GM12878 (cell line): ENCODE measurements around the gene SOAT2. TPM values are rescaled to one million over a fixed set of nuclear protein-coding genes. Genes with fewer than 3 reads are reported as not detected.

ENCODE experiments used
- ATAC-seq: fragments of 200-7000 bp; cut with Tn5 transposase; 3 replicates; pipeline ENCODE4 v1.9.1; 2020; ENCODE audit warnings: mild to moderate bottlenecking, moderate library complexity
- BruUV-seq: library from RNA; stranded (reverse); fragments of 400-500 nt; replicated peaks from 2 replicates; lab custom pipeline; 2021; lab: Mats Ljungman, UMichigan
- CTCF ChIA-PET: fragments of 300-600 bp; sonication (Branson Sonifier 250); formaldehyde crosslinking; extraction: SDS; loops from one replicate; lab custom pipeline; 2021; ENCODE audit warnings: inconsistent platforms; lab: Yijun Ruan, JAX
- POLR2A ChIA-PET: fragments of 350-600 bp; formaldehyde crosslinking; extraction: SDS; loops from one replicate; lab custom pipeline; 2021; ENCODE audit warnings: inconsistent platforms; lab: Charles Lee
- RAD21 ChIA-PET: fragments of 300-600 bp; sonication (Branson Sonifier 250); formaldehyde crosslinking; loops from one replicate; lab custom pipeline; 2023; ENCODE audit warnings: antibody characterized with exemption; ENCODE audit not compliant: unreplicated experiment; lab: Charles Lee
- SMC1A ChIA-PET: fragments of 300-600 bp; sonication (Branson Sonifier 250); formaldehyde crosslinking; loops from one replicate; lab custom pipeline; 2023; ENCODE audit not compliant: unreplicated experiment, uncharacterized antibody; lab: Charles Lee
- DNase-seq: peaks from one replicate; pipeline ENCODE4 v3.0.0-alpha.2; 2011; ENCODE audit warnings: low read depth, low spot score
- FAIRE-seq: peaks from 3 replicates; lab custom pipeline; 2011; peaks lifted over from hg19 to GRCh38; lab: Jason Lieb, UNC
- H2AFZ ChIP-seq: 2 replicates; pipeline ENCODE4 v1.6.0; 2011; ENCODE audit warnings: low read depth, low read length, control low read depth; ENCODE audit not compliant: control insufficient read depth
- H3K27ac ChIP-seq: 2 replicates; pipeline ENCODE4 v1.5.1; 2011; ENCODE audit warnings: control low read depth; ENCODE audit not compliant: control insufficient read depth, insufficient read depth
- H3K27me3 ChIP-seq, 2 experiments: replicated peaks in 1 of 2; 2 replicates each; pipeline versions ENCODE4 v1.6.0 to v1.6.1; 2011; ENCODE audit warnings: low read length in 1 of 2; ENCODE audit not compliant: control insufficient read depth in 2 of 2, insufficient read depth in 2 of 2
- H3K36me3 ChIP-seq, 2 experiments: 2 replicates each; pipeline ENCODE4 v1.5.1; 2011; ENCODE audit warnings: low read length in 1 of 2; ENCODE audit not compliant: control insufficient read depth in 2 of 2, insufficient read depth in 2 of 2
- H3K4me1 ChIP-seq: 2 replicates; pipeline ENCODE4 v1.6.1; 2011; ENCODE audit warnings: mild to moderate bottlenecking, low read length, moderate library complexity, mixed read lengths; ENCODE audit not compliant: control insufficient read depth, insufficient read depth
- H3K4me2 ChIP-seq: 2 replicates; pipeline ENCODE4 v1.6.0; 2011; ENCODE audit warnings: control low read depth; ENCODE audit not compliant: control insufficient read depth, insufficient read depth
- H3K4me3 ChIP-seq: fragments of 200-600 bp; sonication (generic); 2 replicates; pipeline ENCODE4 v1.5.1; 2016
- H3K79me2 ChIP-seq: 2 replicates; pipeline ENCODE4 v1.6.0; 2011; ENCODE audit warnings: low read length; ENCODE audit not compliant: control insufficient read depth, insufficient read depth
- H3K9ac ChIP-seq: 2 replicates; pipeline ENCODE4 v1.8.0; 2011; ENCODE audit warnings: low read length, control low read depth, mixed read lengths; ENCODE audit not compliant: control insufficient read depth, insufficient read depth
- H3K9me3 ChIP-seq: replicated peaks from 3 replicates; pipeline ENCODE4 v1.5.1; 2011; ENCODE audit warnings: mild to moderate bottlenecking, low read length; ENCODE audit not compliant: control insufficient read depth, insufficient read depth
- H4K20me1 ChIP-seq: 2 replicates; pipeline ENCODE4 v1.6.0; 2011; ENCODE audit not compliant: control insufficient read depth, insufficient read depth
- BACH1 ChIP-seq: fragments of 450-650 bp; IDR thresholded peaks from 2 replicates; pipeline ENCODE4 v1.6.1; 2017; ENCODE audit warnings: mild to moderate bottlenecking, borderline replicate concordance
- CBX3 ChIP-seq: fragments of 200-600 bp; sonication (generic); IDR thresholded peaks from 2 replicates; pipeline ENCODE4 v1.6.1; 2016; ENCODE audit warnings: low read depth, borderline replicate concordance
- DPF2 ChIP-seq: fragments of 450-650 bp; IDR thresholded peaks from 2 replicates; pipeline ENCODE4 v1.6.1; 2017; ENCODE audit warnings: mild to moderate bottlenecking
- MEF2A ChIP-seq: IDR thresholded peaks from 2 replicates; pipeline ENCODE4 v1.6.1; 2011; ENCODE audit warnings: low read depth, mild to moderate bottlenecking, low read length, moderate library complexity; ENCODE audit not compliant: insufficient read depth
- MEF2B ChIP-seq: fragments of 450-650 bp; IDR thresholded peaks from 2 replicates; pipeline ENCODE4 v1.6.1; 2018; ENCODE audit warnings: mild to moderate bottlenecking, moderate library complexity; ENCODE audit not compliant: partially characterized antibody, poor library complexity, severe bottlenecking
- NR2C1 ChIP-seq: fragments of 450-650 bp; IDR thresholded peaks from 2 replicates; pipeline ENCODE4 v1.6.1; 2017; ENCODE audit warnings: antibody characterized with exemption, mild to moderate bottlenecking, moderate library complexity
- RELA ChIP-seq: fragments of 450-650 bp; IDR thresholded peaks from 2 replicates; pipeline ENCODE4 v1.8.0; 2014; ENCODE audit warnings: borderline replicate concordance; ENCODE audit not compliant: partially characterized antibody
- SMAD1 ChIP-seq: fragments of 450-650 bp; IDR thresholded peaks from 2 replicates; pipeline ENCODE4 v1.6.1; 2018; ENCODE audit warnings: mild to moderate bottlenecking, low read depth; ENCODE audit not compliant: partially characterized antibody
- SP1 ChIP-seq: IDR thresholded peaks from one replicate; pipeline ENCODE4 v1.6.1; 2011; ENCODE audit warnings: low read depth, low read length
- TCF7 ChIP-seq: IDR thresholded peaks from 2 replicates; pipeline ENCODE4 v1.6.1; 2014; ENCODE audit warnings: antibody characterized with exemption, borderline replicate concordance
- ZNF384 ChIP-seq: IDR thresholded peaks from 2 replicates; pipeline ENCODE4 v1.6.1; 2012; ENCODE audit warnings: low read depth, mild to moderate bottlenecking, low read length, improper control_type of control experiment, borderline replicate concordance
- WGBS: methylation state at CpG from one replicate; pipeline ENCODE4 v1.1.6; 2016; ENCODE audit warnings: low lambda C conversion rate; ENCODE audit not compliant: insufficient replicate concordance, insufficient coverage; ENCODE audit errors: missing lambda C conversion rate; 5-methylcytosine and 5-hydroxymethylcytosine counted together
- in situ Hi-C: fragments of 300-500 bp; cut with MboI; formaldehyde crosslinking; loops from 9 replicates; pipeline ENCODE4 v1.14.3; 2018; ENCODE audit warnings: mixed read lengths
- intact Hi-C: fragments of 100-400 bp; cut with micrococcal nuclease; formaldehyde crosslinking; loops from one replicate; pipeline ENCODE4 v1.14.2; 2022; ENCODE audit not compliant: unreplicated experiment
- polyA plus RNA-seq, 11 experiments: library from polyadenylated mRNA; depleted of rRNA in 4 of 11; unstranded in 6 of 11; stranded (reverse) in 5 of 11; fragments of >200 nt; fragmentation: Nextera tagmentation in 4 of 11; fragmentation: Illumina TruSeq in 1 of 11; extraction: Ambion mirVana in 4 of 11; extraction: Trizol in 1 of 11; gene quantifications; 1 replicate in 1 of 11; 2 replicates in 10 of 11; pipeline versions ENCODE4 v1.2.1 to v1.2.3, GENCODE V29; 2011 to 2016; ENCODE audit warnings: inconsistent platforms in 2 of 11, missing spikeins in 2 of 11, low read depth in 1 of 11
- total RNA-seq, 4 experiments: library from RNA; depleted of rRNA in 3 of 4; stranded (reverse); fragments of >200 nt in 3 of 4; fragmentation: Illumina TruSeq in 1 of 4; extraction: Trizol in 1 of 4; gene quantifications; 2 replicates each; pipeline versions ENCODE4 v1.2.1 to v1.2.3, GENCODE V29; 2013 to 2021
- TF ChIP-seq, protein P1 (sequence below): fragments of 450-650 bp; formaldehyde crosslinking; IDR thresholded peaks from 2 replicates; pipeline ENCODE4 v1.4.0; 2020; ENCODE audit warnings: mild to moderate bottlenecking, moderate library complexity
- TF ChIP-seq, protein P2 (sequence below): fragments of 450-650 bp; IDR thresholded peaks from 2 replicates; pipeline ENCODE4 v1.6.1; 2017; ENCODE audit warnings: low read depth, mild to moderate bottlenecking, moderate library complexity
- TF ChIP-seq, protein P3 (sequence below): fragments of 450-650 bp; formaldehyde crosslinking; IDR thresholded peaks from 2 replicates; pipeline ENCODE4 v1.4.0; 2022; ENCODE audit warnings: mild to moderate bottlenecking, moderate library complexity

The SOAT2 gene
- total and polyA plus RNA-seq, 10 of the 15 experiments (the other 5 are each of a cell fraction or from before 2014, with no cell fraction given) = 0.08 to 1.7 (median 0.69) TPM

DNA sequence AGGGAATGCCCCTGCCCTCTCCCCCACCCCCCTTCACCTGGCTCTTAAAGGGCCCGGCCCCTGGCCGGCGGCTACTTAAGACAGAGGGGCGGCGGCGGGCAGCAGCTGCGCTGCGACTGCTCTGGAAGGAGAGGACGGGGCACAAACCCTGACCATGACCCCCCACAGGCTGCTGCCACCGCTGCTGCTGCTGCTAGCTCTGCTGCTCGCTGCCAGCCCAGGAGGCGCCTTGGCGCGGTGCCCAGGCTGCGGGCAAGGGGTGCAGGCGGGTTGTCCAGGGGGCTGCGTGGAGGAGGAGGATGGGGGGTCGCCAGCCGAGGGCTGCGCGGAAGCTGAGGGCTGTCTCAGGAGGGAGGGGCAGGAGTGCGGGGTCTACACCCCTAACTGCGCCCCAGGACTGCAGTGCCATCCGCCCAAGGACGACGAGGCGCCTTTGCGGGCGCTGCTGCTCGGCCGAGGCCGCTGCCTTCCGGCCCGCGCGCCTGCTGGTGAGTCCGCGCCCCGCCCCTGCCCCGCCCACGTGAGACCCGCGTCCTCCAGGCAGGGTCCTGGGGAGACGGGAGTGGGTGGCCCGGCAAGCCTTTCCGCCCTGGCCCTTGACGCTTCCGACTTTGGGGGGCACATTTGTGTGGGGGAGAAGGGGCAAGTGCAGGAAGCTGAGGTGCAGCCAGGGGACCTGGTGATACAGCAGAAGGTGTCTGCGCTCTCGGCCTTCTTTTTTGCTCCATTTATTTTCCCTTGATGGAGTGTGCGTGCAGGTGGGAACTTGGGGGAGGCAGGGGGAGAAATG lies 5.5 kb upstream of the SOAT2 start, which contains the start of gene IGFBP6:
IGFBP6 (plus strand) TSS at position 104 of the 790 bp plus-strand sequence; CDS start at position 155, 51 bp downstream.
- WGBS = 6% methylated on average over 40 of the region's 51 CpGs
- Histone ChIP-seq H3K9ac (no peak within 1 kb of the TSS), H3K36me3 (no peaks in the 10 kb centered on the region), H3K9me3 (no peaks in the 10 kb centered on the region), H3K4me2 (peak within 1 kb of the TSS; percentile 94), H3K4me3 (peak within 1 kb of the TSS; percentile 62), H3K27ac (no peak within 1 kb of the TSS), H3K27me3 (peaks cover 0 to 6% of the 10 kb centered on the region in 2 experiments; a peak in 2 of 4 replicates), H3K79me2 (no peaks in the 10 kb centered on the region), H4K20me1 (no peaks in the 10 kb centered on the region), H2AFZ (peak within 1 kb of the TSS; percentile 75), H3K4me1 (peaks cover 15% of the 10 kb centered on the region)
- POLR2A ChIA-PET = interaction anchor here (0.6 to 2.8 kb wide), 4 partner anchors 19 to 655 kb away, joined by 3 to 10 read pairs (median 4); partner anchors contain the start of gene SPRYD3
- no TSS peak for BruUV-seq
- ATAC-seq (peak; percentile 85), DNase-seq (no peak), FAIRE-seq (no peak)
- CTCF ChIA-PET = interaction anchor here (1.2 to 11.8 kb wide), 6 partner anchors 16 to 247 kb away, joined by 3 to 355 read pairs (median 10); partner anchors contain the start of gene SPRYD3
- RAD21 ChIA-PET = interaction anchor here (1.1 to 4.7 kb wide), 6 partner anchors 11 to 100 kb away, joined by 4 to 84 read pairs (median 4); partner anchors contain the start of gene SPRYD3
- in situ Hi-C loops = no loop called here
- SMC1A ChIA-PET = interaction anchor here (0.6 to 7.0 kb wide), 4 partner anchors 24 to 223 kb away, joined by 3 to 126 read pairs (median 5); no protein-coding TSS in a partner anchor
- intact Hi-C loops = loop anchor here (5.0 kb wide), 1 partner anchor 45 kb away; the partner anchor contains the start of gene TNS2
- TF ChIP-seq SP1 (no peak), RELA (no peak), MEF2B (no peak), MEF2A (no peak), CBX3 (no peak), SMAD1 (no peak), TCF7 (no peak), BACH1 (no peak), DPF2 (0 out of 2 replicates have a peak, but pooled peaks have one; percentile 54), ZNF384 (no peak), NR2C1 (no peak)
- TF ChIP-seq, protein P1, sequence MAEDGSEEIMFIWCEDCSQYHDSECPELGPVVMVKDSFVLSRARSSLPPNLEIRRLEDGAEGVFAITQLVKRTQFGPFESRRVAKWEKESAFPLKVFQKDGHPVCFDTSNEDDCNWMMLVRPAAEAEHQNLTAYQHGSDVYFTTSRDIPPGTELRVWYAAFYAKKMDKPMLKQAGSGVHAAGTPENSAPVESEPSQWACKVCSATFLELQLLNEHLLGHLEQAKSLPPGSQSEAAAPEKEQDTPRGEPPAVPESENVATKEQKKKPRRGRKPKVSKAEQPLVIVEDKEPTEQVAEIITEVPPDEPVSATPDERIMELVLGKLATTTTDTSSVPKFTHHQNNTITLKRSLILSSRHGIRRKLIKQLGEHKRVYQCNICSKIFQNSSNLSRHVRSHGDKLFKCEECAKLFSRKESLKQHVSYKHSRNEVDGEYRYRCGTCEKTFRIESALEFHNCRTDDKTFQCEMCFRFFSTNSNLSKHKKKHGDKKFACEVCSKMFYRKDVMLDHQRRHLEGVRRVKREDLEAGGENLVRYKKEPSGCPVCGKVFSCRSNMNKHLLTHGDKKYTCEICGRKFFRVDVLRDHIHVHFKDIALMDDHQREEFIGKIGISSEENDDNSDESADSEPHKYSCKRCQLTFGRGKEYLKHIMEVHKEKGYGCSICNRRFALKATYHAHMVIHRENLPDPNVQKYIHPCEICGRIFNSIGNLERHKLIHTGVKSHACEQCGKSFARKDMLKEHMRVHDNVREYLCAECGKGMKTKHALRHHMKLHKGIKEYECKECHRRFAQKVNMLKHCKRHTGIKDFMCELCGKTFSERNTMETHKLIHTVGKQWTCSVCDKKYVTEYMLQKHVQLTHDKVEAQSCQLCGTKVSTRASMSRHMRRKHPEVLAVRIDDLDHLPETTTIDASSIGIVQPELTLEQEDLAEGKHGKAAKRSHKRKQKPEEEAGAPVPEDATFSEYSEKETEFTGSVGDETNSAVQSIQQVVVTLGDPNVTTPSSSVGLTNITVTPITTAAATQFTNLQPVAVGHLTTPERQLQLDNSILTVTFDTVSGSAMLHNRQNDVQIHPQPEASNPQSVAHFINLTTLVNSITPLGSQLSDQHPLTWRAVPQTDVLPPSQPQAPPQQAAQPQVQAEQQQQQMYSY = no peak
- TF ChIP-seq, protein P2, sequence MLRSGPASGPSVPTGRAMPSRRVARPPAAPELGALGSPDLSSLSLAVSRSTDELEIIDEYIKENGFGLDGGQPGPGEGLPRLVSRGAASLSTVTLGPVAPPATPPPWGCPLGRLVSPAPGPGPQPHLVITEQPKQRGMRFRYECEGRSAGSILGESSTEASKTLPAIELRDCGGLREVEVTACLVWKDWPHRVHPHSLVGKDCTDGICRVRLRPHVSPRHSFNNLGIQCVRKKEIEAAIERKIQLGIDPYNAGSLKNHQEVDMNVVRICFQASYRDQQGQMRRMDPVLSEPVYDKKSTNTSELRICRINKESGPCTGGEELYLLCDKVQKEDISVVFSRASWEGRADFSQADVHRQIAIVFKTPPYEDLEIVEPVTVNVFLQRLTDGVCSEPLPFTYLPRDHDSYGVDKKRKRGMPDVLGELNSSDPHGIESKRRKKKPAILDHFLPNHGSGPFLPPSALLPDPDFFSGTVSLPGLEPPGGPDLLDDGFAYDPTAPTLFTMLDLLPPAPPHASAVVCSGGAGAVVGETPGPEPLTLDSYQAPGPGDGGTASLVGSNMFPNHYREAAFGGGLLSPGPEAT = no peak
- TF ChIP-seq, protein P3, sequence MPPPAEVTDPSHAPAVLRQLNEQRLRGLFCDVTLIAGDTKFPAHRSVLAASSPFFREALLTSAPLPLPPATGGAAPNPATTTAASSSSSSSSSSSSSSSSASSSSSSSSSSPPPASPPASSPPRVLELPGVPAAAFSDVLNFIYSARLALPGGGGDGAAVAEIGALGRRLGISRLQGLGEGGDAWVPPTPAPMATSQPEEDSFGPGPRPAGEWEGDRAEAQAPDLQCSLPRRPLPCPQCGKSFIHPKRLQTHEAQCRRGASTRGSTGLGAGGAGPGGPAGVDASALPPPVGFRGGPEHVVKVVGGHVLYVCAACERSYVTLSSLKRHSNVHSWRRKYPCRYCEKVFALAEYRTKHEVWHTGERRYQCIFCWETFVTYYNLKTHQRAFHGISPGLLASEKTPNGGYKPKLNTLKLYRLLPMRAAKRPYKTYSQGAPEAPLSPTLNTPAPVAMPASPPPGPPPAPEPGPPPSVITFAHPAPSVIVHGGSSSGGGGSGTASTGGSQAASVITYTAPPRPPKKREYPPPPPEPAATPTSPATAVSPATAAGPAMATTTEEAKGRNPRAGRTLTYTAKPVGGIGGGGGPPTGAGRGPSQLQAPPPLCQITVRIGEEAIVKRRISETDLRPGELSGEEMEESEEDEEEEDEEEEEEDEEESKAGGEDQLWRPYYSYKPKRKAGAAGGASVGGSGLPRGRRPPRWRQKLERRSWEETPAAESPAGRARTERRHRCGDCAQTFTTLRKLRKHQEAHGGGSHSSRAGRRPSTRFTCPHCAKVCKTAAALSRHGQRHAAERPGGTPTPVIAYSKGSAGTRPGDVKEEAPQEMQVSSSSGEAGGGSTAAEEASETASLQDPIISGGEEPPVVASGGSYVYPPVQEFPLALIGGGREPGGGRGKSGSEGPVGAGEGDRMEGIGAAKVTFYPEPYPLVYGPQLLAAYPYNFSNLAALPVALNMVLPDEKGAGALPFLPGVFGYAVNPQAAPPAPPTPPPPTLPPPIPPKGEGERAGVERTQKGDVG (CRISPR knock-in tag) = no peak
